Omental fat pad (tissue), 4 donors: ENCODE data around the gene DPP6. TPM values are rescaled to one million over a fixed set of nuclear protein-coding genes. Genes with fewer than 3 reads are reported as not detected.

Source experiments
- ATAC-seq: fragments of 150-250 bp; one replicate; pipeline ENCODE4 v1.9.1; 2016; ENCODE audit warnings: mild to moderate bottlenecking, moderate library complexity; ENCODE audit not compliant: low FRiP score
- DNase-seq: peaks from one replicate; pipeline ENCODE4 v3.0.0-alpha.2; 2019; ENCODE audit warnings: low spot score
- total RNA-seq, 4 donors: library from RNA; depleted of rRNA; stranded (reverse); fragments of >200 nt; gene quantifications; one replicate each; pipeline ENCODE4 v1.1.0, GENCODE V29; 2016
- TF ChIP-seq, protein P1 (sequence below), 3 donors: fragments of 450-650 bp; IDR thresholded peaks; one replicate each; pipeline ENCODE4 v1.5.1; 2016 to 2017; ENCODE audit warnings: antibody characterized with exemption in 3 of 3, mild to moderate bottlenecking in 3 of 3, moderate library complexity in 2 of 3

Gene DPP6
- total RNA-seq, 4 donors from 2014 or later = 0.13 to 1.8 (median 1.3) TPM

- DNase-seq = no peak
- no peak for ATAC-seq
- TF ChIP-seq, protein P1, sequence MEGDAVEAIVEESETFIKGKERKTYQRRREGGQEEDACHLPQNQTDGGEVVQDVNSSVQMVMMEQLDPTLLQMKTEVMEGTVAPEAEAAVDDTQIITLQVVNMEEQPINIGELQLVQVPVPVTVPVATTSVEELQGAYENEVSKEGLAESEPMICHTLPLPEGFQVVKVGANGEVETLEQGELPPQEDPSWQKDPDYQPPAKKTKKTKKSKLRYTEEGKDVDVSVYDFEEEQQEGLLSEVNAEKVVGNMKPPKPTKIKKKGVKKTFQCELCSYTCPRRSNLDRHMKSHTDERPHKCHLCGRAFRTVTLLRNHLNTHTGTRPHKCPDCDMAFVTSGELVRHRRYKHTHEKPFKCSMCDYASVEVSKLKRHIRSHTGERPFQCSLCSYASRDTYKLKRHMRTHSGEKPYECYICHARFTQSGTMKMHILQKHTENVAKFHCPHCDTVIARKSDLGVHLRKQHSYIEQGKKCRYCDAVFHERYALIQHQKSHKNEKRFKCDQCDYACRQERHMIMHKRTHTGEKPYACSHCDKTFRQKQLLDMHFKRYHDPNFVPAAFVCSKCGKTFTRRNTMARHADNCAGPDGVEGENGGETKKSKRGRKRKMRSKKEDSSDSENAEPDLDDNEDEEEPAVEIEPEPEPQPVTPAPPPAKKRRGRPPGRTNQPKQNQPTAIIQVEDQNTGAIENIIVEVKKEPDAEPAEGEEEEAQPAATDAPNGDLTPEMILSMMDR (IDR thresholded peaks at IDR 0.05) = no peak
Observed at GRCh38 chr7:154649015-154649414, 596.8 kb downstream of the DPP6 start.

DNA sequence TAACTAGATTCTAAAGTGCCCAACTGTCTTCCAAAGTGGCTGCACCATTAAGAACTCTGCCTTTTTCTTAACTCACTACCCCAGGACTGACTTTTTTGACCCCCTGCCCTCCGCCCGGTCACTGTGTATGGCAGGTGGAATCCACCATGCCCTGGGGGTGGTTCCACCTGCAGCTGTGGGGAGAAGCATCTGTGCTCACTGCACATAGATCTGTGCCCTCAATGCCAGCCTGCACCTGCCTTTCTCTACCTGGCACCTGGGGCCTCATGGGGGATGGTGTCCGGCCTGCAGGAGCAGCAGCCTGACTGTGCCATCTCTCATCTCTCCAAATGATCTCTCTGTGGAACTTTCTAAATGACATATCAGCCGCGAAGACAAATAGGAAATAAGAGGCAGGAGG is 597.2 kb downstream of the DPP6 start:
- no peak for ATAC-seq
- TF ChIP-seq, protein P1 (IDR thresholded peaks at IDR 0.05) = no peak
- no peak for DNase-seq

DNA sequence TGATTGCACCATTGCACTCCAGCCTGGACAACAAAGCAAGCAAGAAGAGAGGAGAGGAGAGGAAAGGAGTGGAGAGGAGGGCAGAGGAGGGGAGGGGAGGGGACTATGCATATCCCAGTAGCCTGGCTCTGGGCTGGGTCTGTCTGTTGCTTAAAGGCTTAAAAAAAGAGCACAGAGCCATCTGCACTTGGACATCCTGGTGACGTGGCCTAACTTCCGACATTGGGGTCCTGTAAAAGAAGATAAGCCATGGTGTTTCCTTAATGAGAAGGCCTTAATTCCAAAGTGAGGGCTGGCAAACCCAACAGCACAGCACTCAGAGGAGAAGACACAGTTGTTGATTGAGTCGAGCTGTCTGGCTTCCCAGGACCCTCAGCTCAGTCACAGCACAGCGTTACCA is 598.1 kb downstream of the DPP6 start:
- no peak for DNase-seq
- no peak for ATAC-seq
- TF ChIP-seq, protein P1 (IDR thresholded peaks at IDR 0.05) = no peak

- no peak for ATAC-seq
- no peak for DNase-seq
- TF ChIP-seq, protein P1 (IDR thresholded peaks at IDR 0.05) = no peak
Observed at GRCh38 chr7:154651501-154651900, 599.3 kb downstream of the DPP6 start.

GRCh38 chr7:154652564-154652963 is 600.4 kb downstream of the DPP6 start:
- TF ChIP-seq, protein P1 (IDR thresholded peaks at IDR 0.05) = no peak
- ATAC-seq (no peak), DNase-seq (no peak)

- no peak for ATAC-seq
- TF ChIP-seq, protein P1 (IDR thresholded peaks at IDR 0.05) = no peak
- no peak for DNase-seq
Observed at GRCh38 chr7:154653281-154653680, 601.1 kb downstream of the DPP6 start.

- TF ChIP-seq, protein P1 (IDR thresholded peaks at IDR 0.05) = no peak
- DNase-seq (no peak), ATAC-seq (no peak)
Observed at GRCh38 chr7:154656618-154657017, 604.4 kb downstream of the DPP6 start.
